Vagina (tissue), 2 donors: ENCODE measurements around the gene THRA.

Source experiments
- POLR2A ChIP-seq, 2 donors: fragments of 450-650 bp; IDR thresholded peaks; one replicate each; pipeline ENCODE4 v1.6.1; 2017; ENCODE audit warnings: antibody characterized with exemption in 2 of 2, mild to moderate bottlenecking in 2 of 2, moderate library complexity in 2 of 2
- TF ChIP-seq, protein P1 (sequence below), 3 experiments: fragments of 450-650 bp in 2 of 3; fragments of 200-600 bp in 1 of 3; sonication (generic) in 1 of 3; IDR thresholded peaks; one replicate each; pipeline ENCODE4 v1.5.1; 2017 to 2019; ENCODE audit warnings: antibody characterized with exemption in 3 of 3, mild to moderate bottlenecking in 2 of 3, moderate library complexity in 2 of 3

DNA sequence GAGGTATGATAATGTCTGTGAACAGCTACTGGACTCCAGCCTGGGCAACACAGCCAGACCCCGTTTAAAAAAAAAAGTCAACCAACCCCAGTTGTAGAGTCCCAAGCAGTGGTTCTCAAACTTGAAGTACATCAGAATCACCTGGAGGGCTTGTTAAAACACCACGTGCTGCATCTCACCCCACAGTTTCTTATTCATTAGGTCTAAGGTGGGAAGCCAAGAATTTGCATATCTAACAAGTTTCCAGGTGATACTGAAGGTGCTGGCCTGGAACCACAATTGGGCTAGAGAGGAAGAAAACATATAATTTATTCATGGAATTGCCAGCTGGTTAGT lies 52.3 kb downstream of the THRA start:
- TF ChIP-seq POLR2A (IDR thresholded peaks at IDR 0.05): no peak
- TF ChIP-seq, protein P1, sequence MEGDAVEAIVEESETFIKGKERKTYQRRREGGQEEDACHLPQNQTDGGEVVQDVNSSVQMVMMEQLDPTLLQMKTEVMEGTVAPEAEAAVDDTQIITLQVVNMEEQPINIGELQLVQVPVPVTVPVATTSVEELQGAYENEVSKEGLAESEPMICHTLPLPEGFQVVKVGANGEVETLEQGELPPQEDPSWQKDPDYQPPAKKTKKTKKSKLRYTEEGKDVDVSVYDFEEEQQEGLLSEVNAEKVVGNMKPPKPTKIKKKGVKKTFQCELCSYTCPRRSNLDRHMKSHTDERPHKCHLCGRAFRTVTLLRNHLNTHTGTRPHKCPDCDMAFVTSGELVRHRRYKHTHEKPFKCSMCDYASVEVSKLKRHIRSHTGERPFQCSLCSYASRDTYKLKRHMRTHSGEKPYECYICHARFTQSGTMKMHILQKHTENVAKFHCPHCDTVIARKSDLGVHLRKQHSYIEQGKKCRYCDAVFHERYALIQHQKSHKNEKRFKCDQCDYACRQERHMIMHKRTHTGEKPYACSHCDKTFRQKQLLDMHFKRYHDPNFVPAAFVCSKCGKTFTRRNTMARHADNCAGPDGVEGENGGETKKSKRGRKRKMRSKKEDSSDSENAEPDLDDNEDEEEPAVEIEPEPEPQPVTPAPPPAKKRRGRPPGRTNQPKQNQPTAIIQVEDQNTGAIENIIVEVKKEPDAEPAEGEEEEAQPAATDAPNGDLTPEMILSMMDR (IDR thresholded peaks at IDR 0.05): no peak
